ENCODE data around the gene TBX6. TPM values are rescaled to one million over a fixed set of nuclear protein-coding genes. Genes with fewer than 3 reads are reported as not detected.

TBX6 gene
- total RNA-seq, 1 experiment from 2014 or later: 0.73 TPM

DNA sequence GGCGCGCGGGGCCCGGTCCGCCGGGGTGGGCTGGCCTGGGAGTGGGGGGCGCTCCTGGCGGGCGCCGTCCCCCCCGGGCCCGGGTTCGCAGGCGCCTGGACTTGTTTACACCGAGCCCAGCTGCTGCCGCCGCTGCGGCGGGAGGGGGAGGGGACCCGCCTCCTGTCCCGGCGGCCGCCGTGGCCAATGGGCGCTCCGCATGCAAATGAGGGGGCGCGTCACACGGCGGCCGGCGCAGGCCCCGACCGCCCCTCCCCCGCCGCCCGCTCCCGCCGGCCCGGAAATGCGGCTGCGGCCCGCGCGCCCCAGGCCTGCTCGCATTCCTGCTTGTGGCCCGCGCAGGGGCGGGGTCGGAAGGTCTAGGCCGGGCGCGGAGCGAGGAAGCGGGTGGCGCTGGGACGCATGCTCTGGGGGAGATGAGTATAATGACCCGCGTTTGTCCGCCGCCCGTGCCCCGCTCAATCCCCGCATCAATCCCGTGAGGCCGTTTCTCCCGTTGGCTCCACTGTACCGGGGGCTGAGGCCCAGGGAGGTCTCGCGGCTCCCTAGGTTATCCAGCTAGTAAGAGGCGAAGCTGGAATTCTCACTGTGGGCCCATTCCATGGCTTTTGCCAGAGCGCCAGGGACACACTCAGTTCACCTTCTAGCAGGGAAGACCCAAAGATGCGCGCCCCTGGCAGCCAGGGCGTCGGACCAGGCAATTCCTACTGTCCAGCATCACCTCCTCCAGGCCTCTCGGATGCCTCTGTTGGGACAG, 4.6 kb upstream of the TBX6 start, which contains the start of gene YPEL3:
Gene YPEL3 (minus strand): TSS at position 109 of the 757 bp plus-strand sequence. CDS start 731 bp downstream, outside the sequence.
- DNase-seq: peak; percentile 90
- H3K27ac ChIP-seq: peak within 1 kb of the TSS; percentile 87
- H3K36me3 ChIP-seq: no peaks in the 10 kb centered on the region
- H3K4me3 ChIP-seq: peak within 1 kb of the TSS; percentile 64
- no peaks in the 10 kb centered on the region for H3K4me1 ChIP-seq
- H3K27me3 ChIP-seq: no peaks in the 10 kb centered on the region
- H3K9me3 ChIP-seq (replicated peaks): peaks cover 14% of the 10 kb centered on the region

DNA sequence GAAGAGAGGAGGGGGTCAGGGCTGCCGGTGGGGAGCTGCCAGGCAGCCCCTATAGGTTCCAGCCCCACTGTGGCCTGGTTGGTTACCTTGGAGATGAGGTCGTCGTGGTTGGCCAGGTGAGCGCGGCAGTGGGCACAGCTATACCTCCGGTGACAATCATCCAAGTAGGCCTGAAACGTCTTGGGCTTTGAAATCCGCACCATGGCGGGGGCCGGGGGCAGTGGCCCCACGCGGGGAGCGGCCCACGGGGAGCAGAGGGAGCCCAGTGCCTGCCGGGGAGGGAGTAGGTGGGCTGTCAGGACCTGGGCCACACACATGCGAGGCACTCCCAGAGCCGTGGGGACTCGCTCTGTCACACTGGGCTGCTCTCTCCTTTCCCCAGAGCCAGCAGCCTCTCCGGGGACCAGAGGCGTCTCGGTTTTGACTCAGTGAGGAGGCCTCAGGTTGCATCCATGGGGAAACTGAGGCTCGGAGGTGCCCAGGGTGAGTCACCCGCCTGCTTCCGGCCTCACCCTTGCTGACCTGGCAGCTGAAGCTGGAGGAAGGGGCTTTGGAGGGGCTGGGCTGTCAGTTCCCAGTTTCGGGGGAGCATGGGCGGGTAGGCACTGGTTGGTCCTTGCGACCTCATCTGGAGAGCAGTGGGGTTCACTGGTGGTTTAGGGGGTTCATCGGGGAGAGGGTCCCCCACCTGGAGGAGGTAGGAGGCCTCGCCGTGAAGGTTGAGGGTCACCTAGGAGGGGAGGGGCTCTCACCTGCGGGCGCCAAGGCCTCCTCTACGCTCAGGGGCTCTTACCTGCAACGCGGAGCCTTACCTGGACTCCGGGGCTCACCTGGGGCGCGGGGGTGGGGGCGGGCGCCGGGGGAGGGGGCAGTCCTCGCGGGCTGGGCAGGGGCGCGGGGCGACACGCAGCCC, 3.7 kb upstream of the TBX6 start:
- H3K4me1 ChIP-seq: no peaks in the 10 kb centered on the region
- DNase-seq: no peak

GRCh38 chr16:30094541-30095165, 2.9 kb upstream of the TBX6 start:
- H3K27ac ChIP-seq: no peak overlapping the region
- H3K4me3 ChIP-seq: no peak overlapping the region
- peaks cover 14% of the 10 kb centered on the region for H3K9me3 ChIP-seq (replicated peaks)
- H3K27me3 ChIP-seq: no peaks in the 10 kb centered on the region
- DNase-seq: no peak
- no peaks in the 10 kb centered on the region for H3K36me3 ChIP-seq
- no peaks in the 10 kb centered on the region for H3K4me1 ChIP-seq

More for the DNA sequence above, 3.7 kb upstream of the TBX6 start:
- H3K36me3 ChIP-seq: no peaks in the 10 kb centered on the region
- peaks cover 14% of the 10 kb centered on the region for H3K9me3 ChIP-seq (replicated peaks)
- no peaks in the 10 kb centered on the region for H3K27me3 ChIP-seq
- H3K27ac ChIP-seq: no peak overlapping the region
- peak overlapping the region; percentile 64 for H3K4me3 ChIP-seq

- Histone ChIP-seq H3K27me3 (no peaks in the 10 kb centered on the region), H3K36me3 (no peaks in the 10 kb centered on the region), H3K4me3 (peak overlapping the region; percentile 57), H3K4me1 (no peaks in the 10 kb centered on the region), H3K9me3 (replicated peaks) (peaks cover 10% of the 10 kb centered on the region), H3K27ac (peak overlapping the region; percentile 12; the same call in 1 of the 2 replicates)
- DNase-seq: peak; percentile 71 to 81
These were observed 768 bp upstream of the TBX6 start for GRCh38 chr16:30092373-30093010.

GRCh38 chr16:30090610-30091331, 953 bp downstream of the TBX6 start:
- peak overlapping the region; percentile 57 for H3K4me3 ChIP-seq
- no peaks in the 10 kb centered on the region for H3K4me1 ChIP-seq
- no peaks in the 10 kb centered on the region for H3K36me3 ChIP-seq
- no peaks in the 10 kb centered on the region for H3K27me3 ChIP-seq
- no peak overlapping the region for H3K27ac ChIP-seq
- no peak for DNase-seq
- H3K9me3 ChIP-seq (replicated peaks): no peaks in the 10 kb centered on the region

GRCh38 chr16:30088832-30089624, 2.7 kb downstream of the TBX6 start:
- Histone ChIP-seq H3K4me3 (no peak overlapping the region), H3K9me3 (replicated peaks) (no peaks in the 10 kb centered on the region), H3K4me1 (no peaks in the 10 kb centered on the region), H3K27ac (no peak overlapping the region), H3K27me3 (no peaks in the 10 kb centered on the region), H3K36me3 (no peaks in the 10 kb centered on the region; the same call in 1 of the 2 replicates)
- no peak for DNase-seq

DNA sequence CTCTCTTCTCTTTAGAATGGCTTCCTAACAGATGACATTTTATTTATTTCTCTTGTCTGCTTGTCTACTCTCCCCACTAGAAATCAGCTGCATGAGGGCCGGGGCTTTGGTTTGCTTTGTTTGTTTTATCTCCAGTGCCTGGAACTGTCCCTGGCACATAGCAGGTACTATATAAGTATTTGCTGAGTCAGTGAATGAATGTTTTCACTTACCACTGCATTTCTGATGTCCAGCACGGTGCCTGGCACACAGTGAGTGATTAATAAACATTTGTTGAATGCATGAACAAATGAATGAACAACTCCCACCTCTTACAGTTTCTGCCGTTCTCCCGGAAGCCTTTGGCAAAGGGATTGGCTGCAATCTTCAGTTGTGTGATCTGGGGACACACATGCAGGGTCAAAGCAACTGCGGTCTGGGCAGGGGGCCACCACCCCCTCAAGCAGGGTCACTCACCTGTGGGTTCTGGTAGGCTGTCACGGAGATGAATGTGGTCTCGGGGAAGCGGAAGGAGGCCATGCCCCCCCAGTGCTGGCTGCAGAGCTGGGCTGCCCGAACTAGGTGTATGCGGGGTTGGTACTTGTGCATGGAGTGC, 3.4 kb downstream of the TBX6 start:
- Histone ChIP-seq H3K9me3 (replicated peaks) (no peaks in the 10 kb centered on the region), H3K4me3 (no peak overlapping the region), H3K36me3 (no peaks in the 10 kb centered on the region; the same call in 1 of the 2 replicates), H3K27ac (no peak overlapping the region), H3K27me3 (no peaks in the 10 kb centered on the region), H3K4me1 (no peaks in the 10 kb centered on the region)
- no peak for DNase-seq

DNA sequence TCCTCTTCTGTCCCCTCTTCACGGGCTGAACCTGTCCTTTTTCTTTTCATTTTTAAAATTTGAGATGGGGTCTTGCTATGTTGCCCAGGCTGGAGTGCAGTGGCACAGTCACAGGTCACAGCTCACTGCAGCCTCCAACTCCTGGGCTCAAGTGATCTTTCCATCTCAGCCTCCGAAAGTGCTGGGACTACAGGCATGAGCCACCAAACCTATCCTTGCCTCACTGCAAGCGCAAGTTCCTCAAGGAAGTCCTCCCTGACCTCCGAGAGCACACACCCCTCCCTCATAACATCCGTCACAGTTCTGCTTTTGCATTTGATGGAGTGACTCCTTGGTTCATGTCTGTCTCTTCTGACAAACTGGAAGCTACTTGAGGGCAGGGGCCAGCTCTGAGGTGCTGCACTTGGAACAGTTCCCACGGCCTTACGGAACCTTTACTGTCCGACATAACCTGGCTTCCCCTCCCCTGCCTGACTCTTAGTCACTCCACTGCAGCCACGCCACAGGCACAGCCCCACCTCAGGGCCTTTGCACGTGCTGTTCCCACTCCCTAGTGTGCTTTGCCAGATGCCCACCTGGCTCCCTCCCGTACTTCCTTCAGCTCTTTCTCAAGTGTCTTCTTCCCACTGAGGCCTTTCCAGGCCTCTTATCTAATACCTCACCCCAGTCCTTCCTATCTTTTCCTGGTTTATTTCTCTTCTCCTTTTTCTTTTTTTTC, 4.4 kb downstream of the TBX6 start:
- H3K27ac ChIP-seq: no peak overlapping the region
- no peaks in the 10 kb centered on the region for H3K9me3 ChIP-seq (replicated peaks)
- DNase-seq: no peak
- H3K27me3 ChIP-seq: no peaks in the 10 kb centered on the region
- peaks cover 2% of the 10 kb centered on the region; the same call in 1 of the 2 replicates for H3K36me3 ChIP-seq
- no peaks in the 10 kb centered on the region for H3K4me1 ChIP-seq
- no peak overlapping the region for H3K4me3 ChIP-seq

DNA sequence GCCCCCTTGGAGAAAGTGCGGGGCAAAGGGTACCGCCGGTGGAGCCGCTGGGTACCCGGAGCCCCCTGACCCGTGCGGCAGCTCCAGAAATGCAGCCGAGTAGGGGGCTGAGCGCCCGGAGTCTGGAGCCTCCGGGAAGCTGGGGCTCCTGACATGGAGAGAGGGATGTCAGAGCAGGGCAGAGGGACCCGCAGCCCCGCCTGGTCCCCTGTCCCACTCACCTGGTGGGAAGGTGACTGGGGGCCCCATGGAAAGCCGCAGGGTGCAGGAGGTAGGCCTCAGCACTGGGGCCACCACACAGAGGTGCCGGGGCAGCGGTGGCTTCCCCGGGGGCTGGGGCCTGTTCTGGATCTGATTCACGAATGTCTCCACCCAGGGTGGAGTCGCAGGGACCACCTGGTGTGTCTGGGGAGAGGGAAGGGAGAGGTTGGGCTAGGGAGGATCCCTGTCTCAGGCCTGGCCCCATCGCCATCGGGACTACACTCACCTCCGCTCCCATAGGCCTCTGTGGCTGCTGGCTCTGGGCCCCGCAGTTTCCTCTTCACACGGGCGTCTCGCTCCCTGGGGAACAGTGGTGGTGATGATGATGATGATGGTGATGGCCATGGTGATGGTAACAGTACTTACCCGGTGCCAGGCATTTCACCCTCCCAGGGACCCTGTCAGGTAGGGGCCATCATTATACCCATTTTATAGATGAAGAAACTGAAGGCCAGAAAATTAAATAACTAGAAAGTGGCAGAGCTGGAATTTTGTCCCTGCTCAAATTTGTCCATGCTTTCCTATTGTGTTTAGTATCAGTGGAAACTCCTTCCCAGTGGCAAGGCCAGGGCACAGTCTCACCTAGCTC, 5.2 kb downstream of the TBX6 start:
- H3K27me3 ChIP-seq: no peaks in the 10 kb centered on the region
- H3K27ac ChIP-seq: no peak overlapping the region
- H3K4me1 ChIP-seq: no peaks in the 10 kb centered on the region
- peaks cover 3% of the 10 kb centered on the region; the same call in 1 of the 2 replicates for H3K36me3 ChIP-seq
- no peaks in the 10 kb centered on the region for H3K9me3 ChIP-seq (replicated peaks)
- no peak for DNase-seq
- H3K4me3 ChIP-seq: no peak overlapping the region

DNA sequence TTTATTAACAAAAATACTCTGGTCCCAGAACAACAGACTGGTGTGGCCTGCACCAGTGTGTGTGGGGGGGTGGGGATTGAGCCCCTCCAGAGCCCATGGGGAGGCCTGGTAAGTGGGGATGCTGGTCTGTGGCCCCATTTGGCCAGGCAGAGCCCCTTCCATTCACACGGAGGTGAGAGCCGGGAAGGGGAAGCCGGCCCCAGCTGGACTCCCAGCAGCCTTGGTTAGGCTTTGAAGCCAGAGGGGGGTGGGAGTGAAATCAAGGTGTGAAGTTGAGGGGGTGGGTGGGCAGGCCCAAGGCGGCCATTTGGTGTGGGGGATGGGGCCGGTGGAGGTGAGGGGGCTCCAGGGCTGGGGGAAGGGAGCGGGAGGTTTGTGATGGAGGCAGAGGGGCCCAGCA, 5.9 kb downstream of the TBX6 start:
- no peak overlapping the region for H3K4me3 ChIP-seq
- no peak overlapping the region for H3K27ac ChIP-seq
- DNase-seq: no peak
- no peaks in the 10 kb centered on the region for H3K4me1 ChIP-seq
- H3K27me3 ChIP-seq: no peaks in the 10 kb centered on the region
- peaks cover 9% of the 10 kb centered on the region; the same call in 1 of the 2 replicates for H3K36me3 ChIP-seq
- no peaks in the 10 kb centered on the region for H3K9me3 ChIP-seq (replicated peaks)

DNA sequence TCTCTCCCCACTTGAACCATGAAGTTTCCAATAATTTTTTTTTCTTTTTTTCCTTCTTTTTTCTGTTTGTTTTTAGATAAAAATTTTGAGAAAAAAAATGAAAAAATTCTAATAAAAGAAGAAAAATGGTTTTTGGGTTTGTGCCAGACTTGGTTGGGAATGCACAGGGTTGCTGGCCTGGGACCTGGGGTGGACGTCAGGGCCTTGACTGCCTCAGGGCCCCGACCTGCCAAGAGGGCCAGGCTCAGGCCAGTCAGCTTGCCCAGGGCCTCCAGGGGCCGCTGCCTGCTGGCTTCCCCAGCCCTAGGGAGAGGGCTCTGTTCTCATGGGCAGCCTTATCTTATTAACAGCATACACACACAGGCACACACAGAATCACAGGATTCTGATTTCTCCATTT, 6.5 kb downstream of the TBX6 start:
- H3K4me3 ChIP-seq: no peak overlapping the region
- no peak overlapping the region for H3K27ac ChIP-seq
- no peaks in the 10 kb centered on the region for H3K27me3 ChIP-seq
- H3K36me3 ChIP-seq: peaks cover 12% of the 10 kb centered on the region; the same call in 1 of the 2 replicates
- no peaks in the 10 kb centered on the region for H3K9me3 ChIP-seq (replicated peaks)
- H3K4me1 ChIP-seq: no peaks in the 10 kb centered on the region
- no peak for DNase-seq

DNA sequence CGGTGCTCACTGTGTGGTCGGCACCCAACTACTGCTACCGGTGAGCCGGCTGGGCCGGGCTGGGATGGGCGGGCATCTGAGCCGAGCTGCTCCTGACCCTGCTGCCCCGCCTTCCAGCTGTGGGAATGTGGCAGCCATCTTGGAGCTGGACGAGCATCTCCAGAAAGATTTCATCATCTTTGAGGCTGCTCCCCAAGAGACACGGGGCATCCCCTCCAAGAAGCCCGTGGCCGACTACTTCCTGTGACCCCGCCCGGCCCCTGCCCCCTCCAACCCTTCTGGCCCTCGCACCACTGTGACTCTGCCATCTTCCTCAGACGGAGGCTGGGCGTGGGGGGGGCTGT, 6.9 kb downstream of the TBX6 start:
- no peak overlapping the region for H3K27ac ChIP-seq
- H3K4me3 ChIP-seq: no peak overlapping the region
- no peaks in the 10 kb centered on the region for H3K9me3 ChIP-seq (replicated peaks)
- H3K36me3 ChIP-seq: peaks cover 17% of the 10 kb centered on the region
- no peaks in the 10 kb centered on the region for H3K27me3 ChIP-seq
- no peak for DNase-seq
- H3K4me1 ChIP-seq: no peaks in the 10 kb centered on the region
